PC-3 (cell line): ENCODE measurements around the gene SCD5. TPM values are rescaled to one million over a fixed set of nuclear protein-coding genes. Genes with fewer than 3 reads are reported as not detected.

ENCODE experiments used
- ATAC-seq: fragments of 200-7000 bp; cut with Tn5 transposase; 2 replicates; pipeline ENCODE4 v1.9.1; 2020; ENCODE audit warnings: mild to moderate bottlenecking, moderate library complexity
- BruUV-seq: library from RNA; stranded (reverse); fragments of 400-500 nt; replicated peaks from 2 replicates; lab custom pipeline; 2021; lab: Mats Ljungman, UMichigan
- CTCF ChIA-PET: fragments of 300-600 bp; sonication (Branson Sonifier 250); formaldehyde crosslinking; loops from one replicate; lab custom pipeline; 2022; ENCODE audit warnings: antibody characterized with exemption; lab: Charles Lee
- POLR2A ChIA-PET: fragments of 300-600 bp; sonication (Branson Sonifier 250); formaldehyde crosslinking; loops from one replicate; lab custom pipeline; 2022; ENCODE audit warnings: antibody characterized with exemption; ENCODE audit not compliant: unreplicated experiment; lab: Charles Lee
- DNase-seq: peaks from one replicate; pipeline ENCODE4 v3.0.0-alpha.2; 2015
- H2AFZ ChIP-seq: fragments of 300-600 bp; sonication (generic); 2 replicates; pipeline ENCODE4 v1.6.0; 2016; ENCODE audit warnings: antibody characterized with exemption, low read length
- H3F3A ChIP-seq: fragments of 300-600 bp; sonication (generic); one replicate; pipeline ENCODE4 v1.6.0; 2017; ENCODE audit warnings: antibody characterized with exemption, low read length, control low read depth, mild to moderate bottlenecking; ENCODE audit not compliant: unreplicated experiment
- H3K27ac ChIP-seq: fragments of 300-600 bp; sonication (generic); 2 replicates; pipeline ENCODE4 v1.5.1; 2016; ENCODE audit warnings: mild to moderate bottlenecking, low read length
- H3K27me3 ChIP-seq: fragments of 300-600 bp; sonication (generic); 2 replicates; pipeline ENCODE4 v1.6.1; 2016; ENCODE audit warnings: low read length, mixed read lengths
- H3K36me3 ChIP-seq: fragments of 300-600 bp; sonication (generic); 2 replicates; pipeline ENCODE4 v1.6.1; 2016; ENCODE audit warnings: low read depth, mixed run types, low read length, mixed read lengths
- H3K4me1 ChIP-seq: fragments of 300-600 bp; sonication (generic); 2 replicates; pipeline ENCODE4 v1.5.1; 2016; ENCODE audit warnings: low read length; ENCODE audit not compliant: insufficient read depth
- H3K4me2 ChIP-seq: fragments of 300-600 bp; sonication (generic); 2 replicates; pipeline ENCODE4 v1.6.0; 2016; ENCODE audit warnings: low read length
- H3K4me3 ChIP-seq: fragments of 300-600 bp; sonication (generic); 2 replicates; pipeline ENCODE4 v1.5.1; 2016; ENCODE audit warnings: mild to moderate bottlenecking, low read length, mixed read lengths
- H3K79me2 ChIP-seq: fragments of 300-600 bp; sonication (generic); 2 replicates; pipeline ENCODE4 v1.6.1; 2017; ENCODE audit warnings: low read length, mixed read lengths
- H3K9ac ChIP-seq: fragments of 300-600 bp; sonication (generic); 2 replicates; pipeline ENCODE4 v1.6.0; 2016; ENCODE audit warnings: mild to moderate bottlenecking, low read length
- H3K9me2 ChIP-seq: fragments of 300-600 bp; sonication (generic); replicated peaks from 2 replicates; pipeline ENCODE4 v1.6.1; 2016; ENCODE audit warnings: mixed run types, low read length, mixed read lengths
- H3K9me3 ChIP-seq: fragments of 300-600 bp; sonication (generic); 2 replicates; pipeline ENCODE4 v1.6.1; 2016; ENCODE audit warnings: low read length, mixed read lengths
- H4K20me1 ChIP-seq: fragments of 300-600 bp; sonication (generic); 2 replicates; pipeline ENCODE4 v1.6.1; 2016; ENCODE audit warnings: low read length, mixed read lengths
- EZH2 ChIP-seq: fragments of 300-600 bp; sonication (generic); IDR thresholded peaks from one replicate; pipeline ENCODE4 v1.6.1; 2017; ENCODE audit warnings: antibody characterized with exemption, mild to moderate bottlenecking, low read length; ENCODE audit not compliant: unreplicated experiment
- EZH2phosphoT487 ChIP-seq: fragments of 300-600 bp; sonication (generic); IDR thresholded peaks from 2 replicates; pipeline ENCODE4 v1.6.1; 2018; ENCODE audit warnings: mild to moderate bottlenecking, antibody characterized with exemption, low read length, borderline replicate concordance
- intact Hi-C: fragments of 100-400 bp; cut with micrococcal nuclease; formaldehyde crosslinking; loops from 2 replicates; pipeline ENCODE4 v1.9.0; 2023
- total RNA-seq: library from RNA; depleted of rRNA; stranded (reverse); fragments of >200 nt; gene quantifications from 2 replicates; pipeline ENCODE4 v1.2.3, GENCODE V29; 2014
- TF ChIP-seq, protein P1 (sequence below): fragments of 300-600 bp; sonication (generic); conservative IDR thresholded peaks from 2 replicates; pipeline ENCODE4 v1.5.1; 2017; ENCODE audit warnings: antibody characterized with exemption, low read depth, mild to moderate bottlenecking, low read length

SCD5 gene
- total RNA-seq, 1 experiment from 2014 or later = 3.8 TPM

DNA sequence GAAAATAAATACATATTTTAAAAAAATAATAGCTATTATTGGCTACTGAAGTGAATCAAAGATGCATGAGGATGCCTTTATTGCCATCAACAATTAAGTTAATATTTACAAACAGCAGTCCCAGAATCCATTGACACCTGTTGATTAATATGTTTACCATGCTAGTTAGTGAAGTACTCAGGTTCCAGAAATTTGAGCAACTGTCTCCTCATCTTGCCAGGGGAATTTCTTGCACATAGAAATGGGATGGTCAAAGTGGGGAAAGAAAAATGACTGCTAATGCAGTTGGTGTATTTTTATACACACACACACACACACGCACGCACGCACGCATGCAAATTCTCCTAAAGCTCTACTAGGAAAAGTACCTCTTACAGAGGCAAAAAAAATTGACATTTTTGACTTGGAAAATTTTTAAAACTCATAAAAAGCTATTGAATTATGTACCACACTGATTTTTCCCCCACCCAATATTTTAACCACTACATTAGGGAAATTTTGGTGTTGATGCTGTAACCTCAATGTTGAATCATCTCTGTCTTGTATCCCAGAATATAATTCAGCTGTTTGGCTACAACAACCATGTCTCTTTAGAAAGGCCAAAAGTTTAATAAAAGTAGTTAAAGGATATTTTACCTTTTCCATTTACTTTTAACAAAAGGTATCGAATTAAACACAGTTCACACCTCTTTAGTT, 131.5 kb downstream of the SCD5 start:
- intact Hi-C loops = no loop called here
- Histone ChIP-seq H3K4me3 (no peak overlapping the region), H3K9ac (no peak overlapping the region), H2AFZ (no peak overlapping the region), H3K27me3 (no peaks in the 10 kb centered on the region), H3K9me2 (no peaks in the 10 kb centered on the region), H3K36me3 (no peaks in the 10 kb centered on the region), H4K20me1 (no peaks in the 10 kb centered on the region), H3K4me2 (no peak overlapping the region), H3F3A (no peaks in the 10 kb centered on the region), H3K4me1 (no peaks in the 10 kb centered on the region), H3K9me3 (no peaks in the 10 kb centered on the region), H3K79me2 (no peaks in the 10 kb centered on the region), H3K27ac (no peak overlapping the region)
- no TSS peak for BruUV-seq
- no peak for ATAC-seq
- POLR2A ChIA-PET = no interaction called here
- DNase-seq = no peak
- TF ChIP-seq, protein P1, sequence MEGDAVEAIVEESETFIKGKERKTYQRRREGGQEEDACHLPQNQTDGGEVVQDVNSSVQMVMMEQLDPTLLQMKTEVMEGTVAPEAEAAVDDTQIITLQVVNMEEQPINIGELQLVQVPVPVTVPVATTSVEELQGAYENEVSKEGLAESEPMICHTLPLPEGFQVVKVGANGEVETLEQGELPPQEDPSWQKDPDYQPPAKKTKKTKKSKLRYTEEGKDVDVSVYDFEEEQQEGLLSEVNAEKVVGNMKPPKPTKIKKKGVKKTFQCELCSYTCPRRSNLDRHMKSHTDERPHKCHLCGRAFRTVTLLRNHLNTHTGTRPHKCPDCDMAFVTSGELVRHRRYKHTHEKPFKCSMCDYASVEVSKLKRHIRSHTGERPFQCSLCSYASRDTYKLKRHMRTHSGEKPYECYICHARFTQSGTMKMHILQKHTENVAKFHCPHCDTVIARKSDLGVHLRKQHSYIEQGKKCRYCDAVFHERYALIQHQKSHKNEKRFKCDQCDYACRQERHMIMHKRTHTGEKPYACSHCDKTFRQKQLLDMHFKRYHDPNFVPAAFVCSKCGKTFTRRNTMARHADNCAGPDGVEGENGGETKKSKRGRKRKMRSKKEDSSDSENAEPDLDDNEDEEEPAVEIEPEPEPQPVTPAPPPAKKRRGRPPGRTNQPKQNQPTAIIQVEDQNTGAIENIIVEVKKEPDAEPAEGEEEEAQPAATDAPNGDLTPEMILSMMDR = no peak
- TF ChIP-seq EZH2phosphoT487 (no peak), EZH2 (no peak)
- CTCF ChIA-PET = no interaction called here

DNA sequence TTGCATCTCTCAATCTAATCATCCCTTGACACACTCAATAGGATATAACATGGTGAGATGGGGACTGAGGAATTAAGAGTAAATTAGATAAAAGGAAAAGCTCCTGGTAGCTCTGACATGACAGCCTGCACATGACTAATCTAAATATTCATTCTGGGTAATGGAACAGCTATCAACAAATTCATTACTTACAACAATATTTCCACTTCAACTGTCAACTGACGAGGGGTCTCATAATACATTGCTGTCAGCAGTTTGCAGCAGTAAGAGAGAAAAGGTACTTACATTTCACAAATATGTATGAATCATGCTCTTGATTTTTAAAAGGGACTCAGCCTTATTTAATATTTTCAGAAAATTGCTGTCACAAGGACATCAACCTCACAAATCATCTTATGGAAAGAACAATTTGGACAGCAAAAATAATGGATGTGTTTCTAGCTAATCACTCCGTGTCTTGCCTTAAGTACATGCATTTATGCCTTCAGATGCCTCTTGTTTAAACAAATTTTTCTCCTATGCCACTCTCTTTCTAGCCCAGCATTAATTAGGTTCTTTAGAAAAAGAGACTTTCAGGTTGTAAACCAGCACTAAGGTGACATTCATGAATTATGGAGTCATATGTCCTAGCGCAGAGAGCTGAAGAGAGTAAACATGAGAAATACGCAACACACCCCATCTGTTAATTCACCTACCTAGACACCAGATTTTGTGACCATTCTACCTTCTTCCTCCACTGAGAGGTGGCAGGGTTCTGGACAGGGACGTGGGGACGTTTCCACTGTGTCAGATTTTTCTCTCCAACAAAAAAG, 137.2 kb downstream of the SCD5 start:
- H3K9me3 ChIP-seq = no peaks in the 10 kb centered on the region
- no peaks in the 10 kb centered on the region for H3K4me1 ChIP-seq
- H3K27me3 ChIP-seq = no peaks in the 10 kb centered on the region
- ChIA-PET CTCF (interaction anchor here (0.5 kb wide), 1 partner anchor 199 kb away, joined by 4 read pairs; no protein-coding TSS in a partner anchor), POLR2A (no interaction called here)
- intact Hi-C loops = no loop called here
- no peaks in the 10 kb centered on the region for H3K79me2 ChIP-seq
- TF ChIP-seq, protein P1 = no peak
- TF ChIP-seq EZH2 (no peak), EZH2phosphoT487 (no peak)
- H3K4me2 ChIP-seq = no peak overlapping the region
- H3K9me2 ChIP-seq = no peaks in the 10 kb centered on the region
- no peak for ATAC-seq
- H3K27ac ChIP-seq = no peak overlapping the region
- no peaks in the 10 kb centered on the region for H3F3A ChIP-seq
- no peaks in the 10 kb centered on the region for H4K20me1 ChIP-seq
- no peak overlapping the region for H2AFZ ChIP-seq
- no TSS peak for BruUV-seq
- H3K9ac ChIP-seq = no peak overlapping the region
- no peak overlapping the region for H3K4me3 ChIP-seq
- no peak for DNase-seq
- H3K36me3 ChIP-seq = no peaks in the 10 kb centered on the region

DNA sequence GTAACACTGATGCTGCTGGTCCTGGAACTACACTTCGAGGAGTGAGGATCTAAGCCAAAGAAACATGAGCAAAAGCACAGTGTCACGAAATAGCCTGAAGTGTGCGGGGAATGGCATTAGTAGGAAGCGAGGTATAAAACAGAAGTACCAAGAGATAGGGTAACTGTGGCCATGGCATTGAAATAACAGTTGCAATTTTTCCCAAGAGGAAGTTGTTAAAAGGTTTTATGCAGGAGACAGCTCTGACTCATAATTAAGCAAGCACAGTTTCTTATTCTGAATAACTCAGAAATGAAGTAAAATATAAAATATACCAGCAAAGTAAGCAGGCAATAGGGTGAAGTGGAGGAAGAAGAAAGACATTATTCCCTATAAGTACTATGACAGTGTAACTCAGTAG, 146.5 kb downstream of the SCD5 start:
- no peak overlapping the region for H3K9ac ChIP-seq
- DNase-seq (peak; percentile 51), ATAC-seq (peak; percentile 85)
- TF ChIP-seq, protein P1 = no peak
- TF ChIP-seq EZH2phosphoT487 = no peak
- TF ChIP-seq EZH2 = no peak
- H3K27ac ChIP-seq = no peak overlapping the region
- POLR2A ChIA-PET = interaction anchor here (0.6 kb wide), 1 partner anchor 161 kb away, joined by 10 read pairs; no protein-coding TSS in a partner anchor
- no peaks in the 10 kb centered on the region for H3K9me2 ChIP-seq
- H3K79me2 ChIP-seq = no peaks in the 10 kb centered on the region
- no peaks in the 10 kb centered on the region for H3K27me3 ChIP-seq
- H3K4me2 ChIP-seq = no peak overlapping the region
- CTCF ChIA-PET = no interaction called here
- intact Hi-C loops = no loop called here
- H3K4me3 ChIP-seq = no peak overlapping the region
- no peak overlapping the region for H2AFZ ChIP-seq
- peaks cover 16% of the 10 kb centered on the region for H3K4me1 ChIP-seq
- no peaks in the 10 kb centered on the region for H3F3A ChIP-seq
- BruUV-seq = no TSS peak
- no peaks in the 10 kb centered on the region for H3K36me3 ChIP-seq
- H3K9me3 ChIP-seq = no peaks in the 10 kb centered on the region
- no peaks in the 10 kb centered on the region for H4K20me1 ChIP-seq
